Measurements from ENCODE around the gene CAT.

- no peak for TF ChIP-seq ZFP30 (CRISPR knock-in tag; IDR thresholded peaks at IDR 0.05)
- no peak for TF ChIP-seq POU6F1 (CRISPR knock-in tag; IDR thresholded peaks at IDR 0.05; ENCODE audit: borderline replicate concordance, low read depth)
- no peak for TF ChIP-seq RARB (CRISPR knock-in tag; IDR thresholded peaks at IDR 0.05)
These were observed 15.7 kb downstream of the CAT start for GRCh38 chr11:34454308-34455032.
